ENCODE data around the gene TCHHL1.
A peak's percentile ranks its signal among the peaks of the same experiment; 100 is the strongest.

Gene TCHHL1

DNA sequence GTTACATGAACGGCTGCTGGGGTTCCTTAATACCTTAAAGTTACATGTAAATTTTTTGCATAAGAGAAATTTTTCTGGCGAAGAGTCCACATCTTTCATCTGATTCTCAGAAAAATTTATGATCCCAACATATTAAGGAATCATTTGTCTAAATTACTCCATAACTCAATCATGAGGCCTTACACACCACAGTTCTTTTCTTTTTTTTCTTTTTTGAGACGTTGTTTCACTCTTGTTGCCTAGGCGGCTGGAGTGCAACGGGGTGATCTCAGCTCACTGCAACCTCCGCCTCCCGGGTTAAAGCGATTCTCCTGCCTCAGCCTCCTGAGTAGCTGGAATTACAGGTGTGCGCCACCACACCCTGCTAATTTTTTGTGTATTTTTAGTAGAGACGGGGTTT, 50.0 kb downstream of the TCHHL1 start:
- DNase-seq (ENCODE audit: low read depth), result no peak

DNA sequence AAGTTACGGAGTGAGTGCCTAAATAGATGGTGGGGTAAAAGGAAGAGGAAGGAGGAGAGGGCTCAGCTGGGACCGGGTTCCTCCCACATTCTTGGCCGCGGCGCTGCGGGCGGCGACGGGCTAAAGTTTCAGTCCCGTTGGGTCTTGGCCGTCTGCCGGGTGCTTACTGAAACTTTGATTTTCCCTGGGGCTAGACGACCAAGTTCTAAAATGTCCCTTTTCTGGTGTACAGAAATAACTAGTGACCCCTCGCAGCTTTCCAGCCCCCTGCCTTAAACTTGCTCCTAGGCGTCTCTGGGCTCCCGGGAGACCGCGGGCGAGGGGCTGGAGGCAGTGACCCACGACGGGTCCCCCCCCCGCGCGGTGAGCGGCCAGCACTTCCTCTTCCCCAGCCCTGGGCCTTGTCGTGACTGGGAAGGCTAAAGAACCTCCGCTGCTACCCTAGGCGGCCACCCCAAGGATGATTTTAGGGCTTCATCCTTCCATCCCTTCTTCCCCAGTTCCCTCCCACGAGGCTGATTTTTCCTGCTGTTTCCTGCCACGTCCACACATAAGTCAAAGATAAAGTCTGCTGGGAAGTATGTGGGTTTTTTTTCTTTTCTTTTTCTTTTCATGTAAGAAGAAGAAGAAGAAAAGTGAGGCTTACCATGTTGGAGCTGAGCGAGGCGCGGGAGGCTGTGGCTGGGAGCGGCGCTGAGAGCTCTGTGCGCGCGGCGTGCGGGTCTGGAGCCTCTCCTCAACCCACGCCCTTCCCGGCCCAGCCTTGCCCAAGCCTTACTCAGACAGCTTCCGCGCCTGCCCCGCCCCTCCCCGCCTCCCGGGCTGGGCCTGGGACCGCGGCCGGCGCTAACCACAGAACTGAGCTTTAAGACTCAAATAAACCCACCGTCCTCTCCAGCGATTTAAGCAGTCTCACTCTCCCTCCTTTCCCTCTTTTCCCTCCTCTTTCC, 52.3 kb downstream of the TCHHL1 start, which contains the start of gene S100A11:
Gene S100A11, minus strand, starts transcription at position 738 of the 950 bp plus-strand sequence. Its CDS starts 89 bp downstream, at position 649.
- DNase-seq (ENCODE audit: low read depth), result peak; percentile 54

DNA sequence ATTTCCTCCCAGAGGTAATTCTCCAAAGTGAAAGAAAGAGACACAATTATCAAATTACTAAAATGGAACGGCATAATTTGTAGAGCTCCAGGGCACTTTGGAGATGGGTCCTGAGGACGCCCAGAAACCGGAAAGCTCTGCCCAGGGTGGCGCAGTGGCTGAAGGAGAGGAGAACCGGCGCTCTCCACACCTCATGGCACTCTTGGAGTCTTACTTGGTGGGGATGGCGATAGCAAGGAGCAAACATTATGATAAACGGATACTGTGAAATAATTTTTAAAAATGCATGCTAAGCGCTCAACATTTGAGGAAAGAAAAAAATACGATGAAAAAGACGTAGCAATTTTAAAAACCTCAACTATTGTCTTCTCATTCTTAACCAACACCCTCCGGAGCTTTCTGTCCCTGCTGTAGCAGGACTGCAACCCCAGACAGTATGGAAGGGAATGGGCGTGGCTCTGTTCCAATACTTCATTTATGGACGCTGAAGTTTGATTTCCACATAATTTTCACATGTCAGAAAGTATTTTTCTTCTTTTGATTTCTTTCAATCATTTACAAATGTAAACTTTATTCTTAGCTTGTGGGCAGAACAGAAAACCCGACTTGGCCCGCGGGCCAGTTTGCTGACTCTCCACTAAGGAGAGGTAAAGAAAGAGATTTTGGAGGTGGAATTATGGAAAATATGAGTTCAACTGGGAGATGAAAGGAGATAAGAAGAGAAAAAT, 53.2 kb downstream of the TCHHL1 start:
- DNase-seq (ENCODE audit: low read depth), result no peak

DNA sequence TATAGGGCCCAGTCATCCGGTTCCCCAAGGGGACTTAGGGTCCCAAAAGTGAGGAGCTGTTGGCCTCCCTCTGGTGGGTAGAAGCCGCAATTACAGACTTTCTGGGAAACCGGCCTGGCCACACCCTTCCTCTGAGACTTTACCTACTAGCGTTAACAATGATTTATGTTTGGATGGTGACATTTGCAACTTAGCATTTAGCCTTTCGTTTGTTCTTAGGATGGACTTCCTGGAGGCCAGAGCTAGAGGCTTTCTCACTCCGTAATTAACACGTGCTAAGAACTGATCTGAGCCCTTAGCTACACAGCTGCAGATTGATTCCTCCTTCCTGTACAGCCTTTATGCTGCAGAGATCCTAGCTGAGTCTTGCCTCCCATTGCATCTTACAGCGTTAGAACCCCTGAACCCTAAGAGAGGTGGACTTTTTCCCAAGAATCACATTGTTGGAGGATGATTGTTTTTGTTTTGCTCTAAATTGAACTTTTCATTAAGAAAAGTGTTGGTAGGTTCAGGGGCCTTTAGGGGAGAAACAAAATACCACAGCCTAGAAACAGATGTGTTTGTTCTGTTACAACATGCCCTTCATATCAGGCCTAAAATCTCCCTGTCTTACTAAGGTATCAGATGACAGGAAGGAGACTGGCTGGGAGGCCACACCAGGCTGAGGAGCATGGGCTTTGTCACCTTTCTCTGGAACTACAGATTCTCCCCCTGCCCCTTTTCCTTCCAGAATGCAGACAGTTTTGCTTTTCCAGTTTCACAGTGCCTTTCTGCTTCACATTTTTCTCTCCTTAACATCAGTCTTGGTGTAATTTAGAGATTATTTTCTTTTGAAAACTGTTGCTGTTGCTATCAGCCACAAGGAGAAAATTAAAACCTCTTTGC, 54.0 kb downstream of the TCHHL1 start:
- DNase-seq (ENCODE audit: low read depth), result peak; percentile 62

DNA sequence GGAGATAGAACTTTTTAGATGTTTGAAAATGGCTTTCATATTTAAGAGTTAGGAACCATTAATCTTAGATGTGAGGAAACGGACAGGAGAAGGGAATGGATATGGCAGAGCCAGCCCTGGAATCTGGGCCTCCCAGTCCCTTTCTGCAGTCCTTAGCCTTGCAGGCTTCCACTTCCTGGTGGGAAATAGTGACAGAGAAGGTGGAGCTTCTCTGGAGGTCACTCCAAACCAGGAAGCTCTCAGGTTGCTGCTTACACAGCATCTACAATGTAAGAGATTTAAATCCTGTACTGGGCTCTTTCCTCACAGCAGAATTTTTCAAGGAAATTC, 54.6 kb downstream of the TCHHL1 start:
- no peak for DNase-seq (ENCODE audit: low read depth)

Measured in T-helper 22 cell (primary cell).